GM12801 (cell line): Measurements from ENCODE around the gene PPP1R13B.

Source experiments
- TF ChIP-seq, protein P1 (sequence below): IDR thresholded peaks from one replicate; pipeline ENCODE4 v1.5.1; 2011; ENCODE audit warnings: control low read depth; ENCODE audit not compliant: insufficient read length; ENCODE audit errors: extremely low read depth

The PPP1R13B gene

GRCh38 chr14:103739793-103740501 is 107.4 kb downstream of the PPP1R13B start:
- TF ChIP-seq, protein P1, sequence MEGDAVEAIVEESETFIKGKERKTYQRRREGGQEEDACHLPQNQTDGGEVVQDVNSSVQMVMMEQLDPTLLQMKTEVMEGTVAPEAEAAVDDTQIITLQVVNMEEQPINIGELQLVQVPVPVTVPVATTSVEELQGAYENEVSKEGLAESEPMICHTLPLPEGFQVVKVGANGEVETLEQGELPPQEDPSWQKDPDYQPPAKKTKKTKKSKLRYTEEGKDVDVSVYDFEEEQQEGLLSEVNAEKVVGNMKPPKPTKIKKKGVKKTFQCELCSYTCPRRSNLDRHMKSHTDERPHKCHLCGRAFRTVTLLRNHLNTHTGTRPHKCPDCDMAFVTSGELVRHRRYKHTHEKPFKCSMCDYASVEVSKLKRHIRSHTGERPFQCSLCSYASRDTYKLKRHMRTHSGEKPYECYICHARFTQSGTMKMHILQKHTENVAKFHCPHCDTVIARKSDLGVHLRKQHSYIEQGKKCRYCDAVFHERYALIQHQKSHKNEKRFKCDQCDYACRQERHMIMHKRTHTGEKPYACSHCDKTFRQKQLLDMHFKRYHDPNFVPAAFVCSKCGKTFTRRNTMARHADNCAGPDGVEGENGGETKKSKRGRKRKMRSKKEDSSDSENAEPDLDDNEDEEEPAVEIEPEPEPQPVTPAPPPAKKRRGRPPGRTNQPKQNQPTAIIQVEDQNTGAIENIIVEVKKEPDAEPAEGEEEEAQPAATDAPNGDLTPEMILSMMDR: no peak

- TF ChIP-seq, protein P1: no peak
Measured at GRCh38 chr14:103739466-103739792, 107.9 kb downstream of the PPP1R13B start.

DNA sequence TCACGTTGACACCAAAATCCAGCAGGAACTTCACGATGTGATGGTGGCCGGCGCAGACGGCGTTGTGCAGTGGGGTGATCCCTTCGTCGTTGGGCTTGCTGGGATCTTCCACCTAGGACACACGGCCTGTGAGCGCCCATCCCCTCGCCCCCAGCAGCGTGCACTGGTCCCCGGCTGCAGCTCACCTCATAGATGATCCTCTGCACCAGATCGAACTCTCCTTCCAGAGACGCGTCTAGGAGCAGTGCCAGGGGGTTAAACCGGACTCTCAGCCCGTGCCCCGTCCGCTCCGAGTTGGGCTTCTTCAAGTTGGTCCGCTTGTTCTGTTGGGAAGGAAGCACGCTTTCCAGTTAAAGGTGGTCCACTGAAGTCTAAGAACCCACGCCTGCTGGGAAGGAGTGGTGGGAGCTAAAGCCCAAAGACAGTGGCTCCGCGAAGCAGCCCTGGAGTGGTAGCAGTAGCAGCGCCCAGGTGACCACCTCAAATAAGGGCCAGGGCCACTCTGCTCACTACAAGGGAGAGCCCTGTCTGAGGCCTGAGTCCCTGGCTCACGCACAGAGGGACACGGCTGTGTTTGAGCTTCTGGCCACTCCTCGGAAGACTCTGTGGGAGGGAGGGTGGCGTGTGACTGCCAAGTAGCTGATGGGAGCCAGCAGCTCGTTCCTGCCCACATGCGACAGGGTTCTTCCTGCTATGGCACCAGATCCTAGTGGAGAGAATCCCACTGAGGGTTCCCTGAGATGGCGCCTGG is 108.5 kb downstream of the PPP1R13B start:
- TF ChIP-seq, protein P1: no peak

DNA sequence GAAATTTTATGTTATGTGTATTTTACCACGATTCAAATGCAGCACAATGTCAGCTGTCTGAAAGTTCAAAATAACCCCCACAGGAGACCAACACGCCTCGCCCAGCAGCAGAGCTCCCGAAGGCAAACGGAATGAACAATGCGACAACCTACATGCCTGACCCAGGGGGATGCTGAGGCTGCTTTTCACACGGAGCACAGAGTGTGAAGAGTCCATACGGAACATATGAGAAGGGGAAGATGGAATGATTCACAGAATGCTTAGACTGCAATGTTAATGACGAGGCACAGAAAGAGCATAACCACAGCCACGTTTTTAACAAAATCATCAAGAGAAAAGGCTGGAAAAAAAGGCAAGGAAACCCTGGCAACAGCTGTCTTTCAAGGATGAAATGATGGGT is 109.2 kb downstream of the PPP1R13B start:
- TF ChIP-seq, protein P1: no peak

GRCh38 chr14:103737432-103738045 is 109.8 kb downstream of the PPP1R13B start:
- TF ChIP-seq, protein P1: no peak

GRCh38 chr14:103736546-103737431 is 110.6 kb downstream of the PPP1R13B start:
- TF ChIP-seq, protein P1: no peak
